Measurements from ENCODE around the gene ITGB4. TPM values are rescaled to one million over a fixed set of nuclear protein-coding genes. Genes with fewer than 3 reads are reported as not detected.

ITGB4 gene
- polyA plus RNA-seq, 3 donors = 0.09 to 0.82 TPM; not detected in 1

DNA sequence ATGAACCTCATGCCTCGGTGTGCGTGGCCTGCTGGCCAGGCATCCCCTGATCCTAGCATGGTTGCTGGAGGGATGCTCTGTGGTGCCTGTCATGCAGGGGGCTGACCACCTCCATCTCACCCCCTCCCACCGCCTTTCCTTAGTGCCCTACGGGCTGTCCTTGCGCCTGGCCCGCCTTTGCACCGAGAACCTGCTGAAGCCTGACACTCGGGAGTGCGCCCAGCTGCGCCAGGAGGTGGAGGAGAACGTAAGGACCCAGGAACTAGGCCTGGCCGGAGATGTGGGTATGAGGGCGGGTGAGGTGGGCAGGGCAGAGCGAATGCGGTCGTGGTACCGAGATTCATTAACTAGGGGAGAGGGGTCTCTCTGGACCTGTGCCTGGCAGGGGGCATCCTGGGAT is 19.0 kb downstream of the ITGB4 start:
- 100% methylated on average over 11 of the region's 17 CpGs for WGBS (ENCODE audit: insufficient coverage)
- no peak for DNase-seq
- no peak overlapping the region for H2AFZ ChIP-seq (ENCODE audit: insufficient read depth, low read depth, low read length, poor library complexity, severe bottlenecking)
- H4K20me1 ChIP-seq (ENCODE audit: insufficient read depth, low read length) = no peaks in the 10 kb centered on the region
- H3K27me3 ChIP-seq (ENCODE audit: control insufficient read depth in 2 of 2, insufficient read depth in 2 of 2, low read length in 2 of 2) = no peaks in the 10 kb centered on the region
- TF ChIP-seq CTCF (IDR thresholded peaks at IDR 0.05) = no peak
- H3K9me3 ChIP-seq (replicated peaks in 1 of 2; ENCODE audit: control insufficient read depth in 1 of 2, insufficient read depth in 1 of 2, low read length in 2 of 2) = no peaks in the 10 kb centered on the region
- no peak overlapping the region for H3K4me2 ChIP-seq (replicated peaks; ENCODE audit: extremely low read depth, low read length, poor library complexity, severe bottlenecking)
- Mint-ChIP-seq H3K4me1 (peaks cover 23% of the 10 kb centered on the region), H3K9me3 (peaks cover 0 to 4% (median 0%) of the 10 kb centered on the region in 7 donors), H3K36me3 (peaks cover 3% of the 10 kb centered on the region in 2 donors), H3K27me3 (ENCODE audit: low read depth in 3 of 3) (no peaks in the 10 kb centered on the region), H3K27ac (peak overlapping the region in 4 of 7 donors; percentile 2 to 68 (median 29)), H3K4me3 (no peak overlapping the region)
- peaks cover 20 to 24% of the 10 kb centered on the region in 2 donors for H3K4me1 ChIP-seq (ENCODE audit: control insufficient read depth in 1 of 2, insufficient read depth in 2 of 2, low read length in 2 of 2)
- H3K36me3 ChIP-seq (replicated peaks in 1 of 2; ENCODE audit: control insufficient read depth in 1 of 2, insufficient read depth in 2 of 2, low read length in 2 of 2) = no peaks in the 10 kb centered on the region
- no peaks in the 10 kb centered on the region for H3K79me2 ChIP-seq (ENCODE audit: insufficient read depth, low read length)
- no peak overlapping the region for H3K27ac ChIP-seq (ENCODE audit: low read depth in 1 of 2, low read length in 2 of 2)
- intact Hi-C loops (cut with micrococcal nuclease) = loop anchor here in 1 of 2 donors (5.0 kb wide), 1 partner anchor 33 kb away; no protein-coding TSS in a partner anchor
- H3K9ac ChIP-seq (ENCODE audit: insufficient read depth, low read length, poor library complexity, severe bottlenecking) = no peak overlapping the region
- no peak overlapping the region for H3K4me3 ChIP-seq (replicated peaks in 1 of 3; ENCODE audit: low read depth in 2 of 3, low read length in 3 of 3)

GRCh38 chr17:75740631-75741077 is 19.4 kb downstream of the ITGB4 start:
- no peak for TF ChIP-seq CTCF (IDR thresholded peaks at IDR 0.05)
- intact Hi-C loops (cut with micrococcal nuclease) = loop anchor here in 1 of 2 donors (5.0 kb wide), 1 partner anchor 33 kb away; no protein-coding TSS in a partner anchor
- Histone ChIP-seq H3K27me3 (ENCODE audit: control insufficient read depth in 2 of 2, insufficient read depth in 2 of 2, low read length in 2 of 2) (no peaks in the 10 kb centered on the region), H3K27ac (ENCODE audit: low read depth in 1 of 2, low read length in 2 of 2) (no peak overlapping the region), H3K4me1 (ENCODE audit: control insufficient read depth in 1 of 2, insufficient read depth in 2 of 2, low read length in 2 of 2) (peaks cover 20 to 24% of the 10 kb centered on the region in 2 donors), H3K9ac (ENCODE audit: insufficient read depth, low read length, poor library complexity, severe bottlenecking) (no peak overlapping the region), H2AFZ (ENCODE audit: insufficient read depth, low read depth, low read length, poor library complexity, severe bottlenecking) (no peak overlapping the region), H3K79me2 (ENCODE audit: insufficient read depth, low read length) (no peaks in the 10 kb centered on the region), H4K20me1 (ENCODE audit: insufficient read depth, low read length) (no peaks in the 10 kb centered on the region), H3K4me3 (replicated peaks in 1 of 3; ENCODE audit: low read depth in 2 of 3, low read length in 3 of 3) (no peak overlapping the region), H3K36me3 (replicated peaks in 1 of 2; ENCODE audit: control insufficient read depth in 1 of 2, insufficient read depth in 2 of 2, low read length in 2 of 2) (no peaks in the 10 kb centered on the region), H3K4me2 (replicated peaks; ENCODE audit: extremely low read depth, low read length, poor library complexity, severe bottlenecking) (no peak overlapping the region), H3K9me3 (replicated peaks in 1 of 2; ENCODE audit: control insufficient read depth in 1 of 2, insufficient read depth in 1 of 2, low read length in 2 of 2) (no peaks in the 10 kb centered on the region)
- Mint-ChIP-seq H3K4me1 (peaks cover 23% of the 10 kb centered on the region), H3K27me3 (ENCODE audit: low read depth in 3 of 3) (no peaks in the 10 kb centered on the region), H3K27ac (no peak overlapping the region), H3K9me3 (peaks cover 0 to 4% (median 0%) of the 10 kb centered on the region in 7 donors), H3K4me3 (no peak overlapping the region), H3K36me3 (peaks cover 3% of the 10 kb centered on the region in 2 donors)
- DNase-seq = no peak
- WGBS (ENCODE audit: insufficient coverage) = 88% methylated on average over 14 of the region's 17 CpGs

Data from CD14-positive monocyte (primary cell).